Non-pigmented ciliary epithelial cell (primary cell): ENCODE data around the gene ALOX5.

Experiments
- DNase-seq: peaks from one replicate; pipeline ENCODE4 v3.0.0-alpha.2; 2010; ENCODE audit warnings: low read depth

Gene ALOX5

GRCh38 chr10:45424668-45425404 is 50.8 kb downstream of the ALOX5 start:
- DNase-seq = no peak

GRCh38 chr10:45425621-45426563 is 51.9 kb downstream of the ALOX5 start:
- no peak for DNase-seq

GRCh38 chr10:45427262-45427969 is 53.4 kb downstream of the ALOX5 start:
- DNase-seq = no peak

GRCh38 chr10:45427970-45428366 is 54.0 kb downstream of the ALOX5 start:
- no peak for DNase-seq

- no peak for DNase-seq
Observed at GRCh38 chr10:45428611-45429510, 54.8 kb downstream of the ALOX5 start.

- no peak for DNase-seq
Observed at GRCh38 chr10:45429790-45430189, 55.8 kb downstream of the ALOX5 start.

GRCh38 chr10:45432113-45432512 is 58.1 kb downstream of the ALOX5 start:
- no peak for DNase-seq

- DNase-seq = no peak
Observed at GRCh38 chr10:45432700-45433472, 58.9 kb downstream of the ALOX5 start.

- DNase-seq = no peak
Observed at GRCh38 chr10:45433716-45434469, 59.9 kb downstream of the ALOX5 start.

- DNase-seq = no peak
Observed at GRCh38 chr10:45437587-45438465, 63.8 kb downstream of the ALOX5 start.

- DNase-seq = no peak
Observed at GRCh38 chr10:45438466-45439090, 64.6 kb downstream of the ALOX5 start.

GRCh38 chr10:45439365-45439764 is 65.3 kb downstream of the ALOX5 start:
- DNase-seq = no peak

GRCh38 chr10:45439873-45440272 is 65.9 kb downstream of the ALOX5 start:
- DNase-seq = no peak

- DNase-seq = no peak
Observed at GRCh38 chr10:45440511-45441062, 66.6 kb downstream of the ALOX5 start.

GRCh38 chr10:45441239-45442190 is 67.5 kb downstream of the ALOX5 start:
- no peak for DNase-seq

- no peak for DNase-seq
Observed at GRCh38 chr10:45442251-45442650, 68.2 kb downstream of the ALOX5 start.

GRCh38 chr10:45442662-45443061 is 68.6 kb downstream of the ALOX5 start:
- no peak for DNase-seq
